AG04449 (cell line): ENCODE data around the gene CCDC87.
"Not testable (repeated sequence)": the region's sequence is repeated elsewhere in the genome, so short reads cannot be mapped to it uniquely, and the experiment has no call there.

Experiments
- CTCF ChIA-PET: fragments of 350-600 bp; formaldehyde crosslinking; extraction: SDS; loops from one replicate; lab custom pipeline; 2021; ENCODE audit warnings: antibody characterized with exemption; lab: Yijun Ruan, JAX
- POLR2A ChIA-PET: fragments of 400-600, 350-600 bp; formaldehyde crosslinking; extraction: SDS; loops from one replicate; lab custom pipeline; 2020; ENCODE audit warnings: antibody characterized with exemption, inconsistent platforms; lab: Yijun Ruan, JAX
- DNase-seq: peaks from one replicate; pipeline ENCODE4 v3.0.0-alpha.2; 2010; ENCODE audit warnings: low read depth, low spot score
- H3K4me3 ChIP-seq: 2 replicates; pipeline ENCODE4 v1.5.1; 2011; ENCODE audit warnings: low read depth, mild to moderate bottlenecking, control low read depth, low read length
- TF ChIP-seq, protein P1 (sequence below): IDR thresholded peaks from one replicate; pipeline ENCODE4 v1.5.1; 2011; ENCODE audit warnings: mild to moderate bottlenecking, moderate library complexity, low read length, control low read depth, inconsistent platforms; ENCODE audit not compliant: insufficient read depth; ENCODE audit errors: missing control alignments

Gene CCDC87

GRCh38 chr11:66607126-66607834, 14.4 kb upstream of the CCDC87 start:
- CTCF ChIA-PET = interaction anchor here (0.8 to 1.4 kb wide), 4 partner anchors 9 to 71 kb away, joined by 4 to 6 read pairs (median 4); partner anchors contain the start of genes CCDC87 and RBM4B
- TF ChIP-seq, protein P1, sequence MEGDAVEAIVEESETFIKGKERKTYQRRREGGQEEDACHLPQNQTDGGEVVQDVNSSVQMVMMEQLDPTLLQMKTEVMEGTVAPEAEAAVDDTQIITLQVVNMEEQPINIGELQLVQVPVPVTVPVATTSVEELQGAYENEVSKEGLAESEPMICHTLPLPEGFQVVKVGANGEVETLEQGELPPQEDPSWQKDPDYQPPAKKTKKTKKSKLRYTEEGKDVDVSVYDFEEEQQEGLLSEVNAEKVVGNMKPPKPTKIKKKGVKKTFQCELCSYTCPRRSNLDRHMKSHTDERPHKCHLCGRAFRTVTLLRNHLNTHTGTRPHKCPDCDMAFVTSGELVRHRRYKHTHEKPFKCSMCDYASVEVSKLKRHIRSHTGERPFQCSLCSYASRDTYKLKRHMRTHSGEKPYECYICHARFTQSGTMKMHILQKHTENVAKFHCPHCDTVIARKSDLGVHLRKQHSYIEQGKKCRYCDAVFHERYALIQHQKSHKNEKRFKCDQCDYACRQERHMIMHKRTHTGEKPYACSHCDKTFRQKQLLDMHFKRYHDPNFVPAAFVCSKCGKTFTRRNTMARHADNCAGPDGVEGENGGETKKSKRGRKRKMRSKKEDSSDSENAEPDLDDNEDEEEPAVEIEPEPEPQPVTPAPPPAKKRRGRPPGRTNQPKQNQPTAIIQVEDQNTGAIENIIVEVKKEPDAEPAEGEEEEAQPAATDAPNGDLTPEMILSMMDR = no peak
- H3K4me3 ChIP-seq = no peak overlapping the region
- no peak for DNase-seq
- POLR2A ChIA-PET = interaction anchor here (0.6 to 1.7 kb wide), 2 partner anchors 9 to 91 kb away, joined by 5 to 10 read pairs; partner anchors contain the start of gene RBM14

DNA sequence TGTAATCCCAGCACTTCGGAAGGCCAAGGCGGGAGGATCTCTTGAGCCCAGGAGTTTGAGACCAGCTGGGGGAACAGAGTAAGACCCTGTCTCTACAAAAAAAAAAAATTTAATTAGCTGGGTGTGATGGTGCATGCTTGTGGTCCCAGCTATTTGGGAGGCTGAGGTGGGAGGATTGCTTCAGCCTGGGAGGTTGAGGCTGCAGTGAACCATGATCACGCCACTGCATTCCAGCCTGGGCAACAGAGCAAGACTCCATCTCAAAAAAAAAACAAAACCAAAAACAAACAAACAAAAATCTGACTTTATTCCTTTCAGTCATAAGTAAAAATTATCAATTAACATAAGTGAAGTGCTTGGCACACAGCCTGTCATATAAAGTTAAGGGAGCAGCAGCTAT, 13.7 kb upstream of the CCDC87 start:
- not testable (repeated sequence) for DNase-seq, H3K4me3 ChIP-seq
- POLR2A ChIA-PET = interaction anchor here (1.7 kb wide), 1 partner anchor 10 kb away, joined by 10 read pairs; the partner anchor contains the start of gene RBM14
- CTCF ChIA-PET = interaction anchor here (0.6 to 1.2 kb wide), 3 partner anchors 14 to 123 kb away, joined by 3 to 6 read pairs (median 4); partner anchors contain the start of gene CCDC87

DNA sequence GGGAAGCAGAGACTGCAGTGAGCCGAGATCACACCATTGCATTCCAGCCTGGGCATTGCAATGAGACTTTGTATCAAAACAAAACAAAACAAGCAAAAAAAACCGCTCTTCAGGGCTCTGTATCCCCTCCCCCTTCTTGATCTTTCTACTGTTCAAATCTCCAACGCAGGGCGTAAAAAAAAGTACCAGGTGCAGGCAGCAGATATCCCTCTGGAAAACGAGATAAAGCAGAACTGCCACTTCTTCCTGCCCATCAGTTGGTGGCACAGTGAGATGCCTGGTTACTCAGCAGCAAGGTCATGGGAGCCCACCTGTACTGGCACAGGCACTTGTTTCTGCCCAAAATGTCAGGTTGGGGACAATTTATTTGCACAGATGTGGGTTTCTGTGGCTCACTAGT, 11.3 kb upstream of the CCDC87 start:
- no peak for DNase-seq
- POLR2A ChIA-PET = interaction anchor here (1.3 kb wide), 1 partner anchor 12 kb away, joined by 4 read pairs; the partner anchor contains the start of gene RBM14
- no peak overlapping the region for H3K4me3 ChIP-seq
- CTCF ChIA-PET = no interaction called here
- TF ChIP-seq, protein P1 = no peak

DNA sequence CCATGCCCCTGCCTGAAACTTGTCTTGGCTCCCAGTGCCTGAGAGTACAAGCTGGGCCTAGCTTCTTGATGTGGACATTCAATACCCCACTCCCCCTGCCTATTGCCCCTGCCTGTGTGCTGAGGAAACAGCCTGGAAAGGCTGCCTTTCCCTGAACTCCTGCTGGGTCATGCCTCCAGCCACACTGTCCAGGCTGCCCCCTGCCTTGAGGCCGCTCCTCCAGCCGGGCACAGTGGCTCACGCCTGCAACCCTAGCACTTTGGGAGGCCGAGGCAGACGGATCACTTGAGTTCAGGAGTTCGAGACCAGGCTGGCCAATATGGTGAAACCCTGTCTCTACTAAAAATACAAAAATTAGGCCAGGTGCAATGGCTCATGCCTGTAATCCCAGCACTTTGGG, 10.2 kb upstream of the CCDC87 start:
- ChIA-PET POLR2A (interaction anchor here (1.0 to 1.2 kb wide), 3 partner anchors 13 to 72 kb away, joined by 3 to 6 read pairs (median 3); partner anchors contain the start of gene RBM14), CTCF (interaction anchor here (1.0 to 1.2 kb wide), 2 partner anchors 11 to 34 kb away, joined by 3 to 7 read pairs; partner anchors contain the start of gene CCDC87)

GRCh38 chr11:66600631-66601233, 7.9 kb upstream of the CCDC87 start:
- CTCF ChIA-PET = interaction anchor here (1.0 to 1.4 kb wide), 3 partner anchors 8 to 16 kb away, joined by 3 to 4 read pairs (median 3); partner anchors contain the start of genes CCDC87 and CCS
- TF ChIP-seq, protein P1 = no peak
- DNase-seq = no peak
- POLR2A ChIA-PET = interaction anchor here (0.6 to 1.4 kb wide), 2 partner anchors 16 to 20 kb away, joined by 3 to 6 read pairs; partner anchors contain the start of gene RBM14
- no peak overlapping the region for H3K4me3 ChIP-seq

More for the DNA sequence above, 10.2 kb upstream of the CCDC87 start:
- TF ChIP-seq, protein P1 = no peak
- H3K4me3 ChIP-seq = no peak overlapping the region
- no peak for DNase-seq

- H3K4me3 ChIP-seq = no peak overlapping the region
- DNase-seq = no peak
- ChIA-PET CTCF (interaction anchor here (1.0 to 1.4 kb wide), 2 partner anchors 13 to 17 kb away, joined by 3 read pairs; no protein-coding TSS in a partner anchor), POLR2A (interaction anchor here (1.4 kb wide), 1 partner anchor 16 kb away, joined by 6 read pairs; the partner anchor contains the start of gene RBM14)
- TF ChIP-seq, protein P1 = no peak
Observed at GRCh38 chr11:66600219-66600618, 7.4 kb upstream of the CCDC87 start.
